GM18526 (cell line): ENCODE data around the gene MAML2.

ENCODE experiments used
- POLR2A ChIP-seq: IDR thresholded peaks from 3 replicates; pipeline ENCODE4 v1.6.1; 2011; ENCODE audit not compliant: insufficient read length; ENCODE audit errors: extremely low read depth

The MAML2 gene

DNA sequence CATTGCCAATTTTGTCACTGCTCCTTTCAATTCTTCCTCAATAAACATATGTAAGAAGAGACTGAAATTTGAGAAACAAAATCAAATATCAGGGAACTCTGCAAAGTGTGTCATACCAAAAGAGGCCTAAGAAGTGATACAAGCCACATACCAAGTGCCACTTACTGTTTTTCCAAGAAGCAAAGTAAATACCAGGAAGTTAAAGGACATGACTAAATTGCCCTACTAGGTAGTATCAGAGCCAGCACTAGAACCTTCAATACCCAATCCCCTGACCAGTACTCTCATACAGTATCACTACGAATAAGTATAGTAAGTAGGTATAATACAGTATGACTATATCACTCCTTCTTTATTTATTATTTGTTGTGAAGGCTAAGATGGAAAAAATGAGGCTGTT, 13.6 kb downstream of the MAML2 start:
- no peak for TF ChIP-seq POLR2A

DNA sequence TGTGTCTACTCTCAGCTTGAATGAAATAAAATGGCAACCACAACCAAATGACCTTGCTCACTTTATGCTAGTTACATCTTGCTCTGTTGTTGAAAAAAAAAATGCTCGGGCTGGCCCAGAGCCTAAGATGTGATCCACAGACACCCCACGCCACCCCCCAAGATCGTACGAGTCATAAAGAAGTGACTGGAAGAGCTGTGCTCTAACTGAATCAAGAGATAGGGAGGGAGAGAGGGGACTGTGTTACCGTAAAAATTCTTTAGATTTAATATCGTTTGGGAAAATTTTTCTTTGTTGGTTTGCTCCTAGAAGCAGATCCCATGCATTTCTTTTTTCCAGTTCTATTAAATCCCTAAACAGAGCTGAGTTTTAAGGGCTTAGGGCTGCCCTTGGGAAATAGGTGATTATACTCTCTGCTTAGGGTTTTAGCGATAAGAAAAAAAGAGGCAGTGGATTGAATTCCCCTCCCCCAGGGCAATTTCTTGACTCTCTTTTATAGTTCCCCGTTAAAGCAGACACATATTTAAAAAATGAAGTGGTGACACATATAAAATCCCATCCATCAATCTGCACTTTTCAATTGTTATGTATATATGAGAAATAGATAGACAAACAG, 14.5 kb downstream of the MAML2 start:
- no peak for TF ChIP-seq POLR2A

DNA sequence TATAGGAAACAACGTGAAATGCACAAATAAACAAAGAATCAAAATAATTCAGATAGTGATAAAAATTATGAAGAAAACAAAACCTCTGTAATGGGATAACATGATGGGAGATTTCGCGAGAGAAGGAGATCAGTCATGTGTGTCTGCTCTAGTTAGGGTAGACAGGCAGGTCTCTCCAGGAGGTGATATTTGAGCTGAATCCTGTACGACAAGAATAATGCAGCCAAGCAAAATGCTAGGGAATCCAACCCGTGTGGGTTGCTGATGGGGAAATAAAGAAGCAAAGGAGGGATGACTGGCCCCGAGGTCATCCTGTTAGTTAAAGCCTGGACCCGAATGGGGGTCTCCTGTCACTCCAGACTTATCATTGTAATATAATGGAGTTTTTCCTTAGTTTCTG, 16.0 kb downstream of the MAML2 start:
- TF ChIP-seq POLR2A = no peak

DNA sequence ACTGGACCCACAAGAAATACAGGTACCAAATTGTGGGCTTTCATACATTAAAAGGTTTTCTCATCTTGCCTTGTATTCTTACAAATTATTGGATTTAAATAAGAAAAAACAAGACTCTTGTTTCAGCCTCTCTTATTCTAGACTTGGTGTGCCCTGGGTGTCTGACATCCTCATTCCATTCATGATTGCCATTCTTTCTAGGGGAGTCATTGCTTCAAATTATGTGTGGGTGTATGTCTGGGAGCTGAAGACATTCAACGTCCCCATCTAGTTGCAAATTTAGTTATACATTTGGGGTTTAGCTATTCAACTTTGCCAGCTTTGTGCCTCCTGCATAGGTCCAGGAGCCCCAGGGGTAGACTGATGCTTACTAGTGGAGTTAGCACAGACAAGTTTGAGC, 18.1 kb downstream of the MAML2 start:
- TF ChIP-seq POLR2A = no peak

DNA sequence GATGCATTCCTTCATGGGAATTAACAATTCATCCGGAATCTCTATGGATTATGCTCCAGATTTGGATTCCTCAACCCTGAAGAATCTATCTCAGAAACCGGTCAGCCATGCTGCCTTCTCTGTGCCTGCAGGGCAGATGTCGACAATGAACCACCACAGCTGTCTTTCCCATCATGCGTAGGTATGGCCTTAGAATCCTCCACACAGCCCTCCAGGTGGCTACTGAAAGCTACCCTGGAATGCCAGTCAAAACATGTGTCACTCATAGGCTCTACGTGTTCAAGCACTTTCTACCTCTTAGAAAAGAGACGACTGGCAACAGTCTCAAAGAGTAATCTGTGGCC, 19.4 kb downstream of the MAML2 start:
- TF ChIP-seq POLR2A = no peak

DNA sequence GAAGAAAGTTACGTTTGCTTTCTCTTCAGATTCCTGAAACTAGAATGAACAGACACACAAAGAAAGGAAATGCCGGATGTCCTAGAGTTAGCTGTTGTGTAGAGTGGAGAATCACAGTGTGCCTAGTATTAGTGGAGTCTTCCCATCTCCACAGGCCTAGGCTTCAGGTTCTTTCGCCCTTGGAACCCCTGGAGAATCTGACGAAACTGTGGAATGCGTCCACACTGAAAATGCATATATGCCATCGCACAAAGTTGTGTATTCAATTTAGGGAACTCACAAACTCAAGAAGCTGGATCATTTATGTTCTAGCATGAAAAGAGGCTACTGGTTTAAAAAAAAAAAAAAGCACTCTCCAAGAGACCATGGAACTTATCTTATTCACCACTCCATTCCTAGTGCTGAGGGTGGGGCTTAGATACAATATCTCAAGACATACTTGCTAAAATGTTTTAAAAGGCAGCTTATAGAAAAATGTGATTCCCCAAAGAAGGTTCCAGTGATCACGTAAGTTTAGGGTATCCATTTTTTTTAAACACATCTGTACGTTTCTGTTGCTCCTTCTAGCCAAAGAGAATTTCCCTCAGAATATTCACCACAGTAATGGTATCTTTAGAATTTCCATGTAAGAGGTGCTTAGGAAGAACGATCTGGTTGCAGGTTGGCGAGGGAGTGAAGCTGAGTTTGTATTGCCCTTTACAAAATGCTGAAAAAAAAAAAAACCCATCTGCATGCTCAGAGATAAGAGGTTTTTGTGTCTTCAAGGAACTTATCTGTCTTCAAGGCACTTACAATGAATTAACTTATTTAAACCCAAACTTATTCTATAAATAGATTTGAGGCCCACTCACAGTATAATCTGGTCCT, 20.0 kb downstream of the MAML2 start:
- no peak for TF ChIP-seq POLR2A

DNA sequence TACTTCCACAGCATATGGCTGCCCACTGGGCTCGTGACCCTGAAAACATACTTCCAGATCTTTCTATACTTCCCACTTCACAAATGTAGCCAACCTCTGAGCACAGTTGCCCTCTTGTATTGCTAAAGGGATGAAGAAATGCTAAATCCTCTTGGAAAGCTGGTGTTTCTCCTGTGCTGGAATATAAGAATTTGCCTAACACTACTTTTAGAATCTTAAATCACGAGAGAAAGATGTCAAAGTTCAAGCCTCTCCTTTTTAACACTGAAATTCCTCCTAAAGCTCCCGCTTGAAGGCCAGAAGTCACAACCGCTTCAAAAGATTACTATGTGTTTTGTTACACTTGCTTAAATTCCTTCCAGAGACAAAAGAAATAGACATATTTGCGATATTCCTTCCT, 21.9 kb downstream of the MAML2 start:
- no peak for TF ChIP-seq POLR2A

GRCh38 chr11:96319898-96320656, 22.9 kb downstream of the MAML2 start:
- no peak for TF ChIP-seq POLR2A

DNA sequence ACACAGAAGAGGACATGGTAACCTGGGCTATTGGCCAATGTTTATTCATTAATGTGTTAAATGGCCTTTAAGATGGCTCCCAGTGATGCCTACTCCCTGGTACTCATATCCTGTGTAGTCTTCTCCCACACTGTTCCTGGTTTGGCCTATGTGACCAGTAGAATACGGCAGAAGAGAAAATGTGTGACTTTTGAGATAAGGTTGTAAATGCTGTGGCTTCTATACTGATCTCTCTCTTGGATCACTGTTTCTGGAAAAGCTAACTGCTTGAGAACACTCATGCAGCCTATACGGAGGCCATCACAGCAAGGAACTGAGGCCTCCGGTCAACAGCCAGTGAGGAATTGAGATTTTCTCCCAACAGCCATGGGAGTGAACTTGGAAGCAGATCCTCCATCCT, 24.1 kb downstream of the MAML2 start:
- no peak for TF ChIP-seq POLR2A

- TF ChIP-seq POLR2A = no peak
These were observed 24.6 kb downstream of the MAML2 start for GRCh38 chr11:96318399-96318798.

- TF ChIP-seq POLR2A = no peak
These were observed 25.0 kb downstream of the MAML2 start for GRCh38 chr11:96317985-96318384.

DNA sequence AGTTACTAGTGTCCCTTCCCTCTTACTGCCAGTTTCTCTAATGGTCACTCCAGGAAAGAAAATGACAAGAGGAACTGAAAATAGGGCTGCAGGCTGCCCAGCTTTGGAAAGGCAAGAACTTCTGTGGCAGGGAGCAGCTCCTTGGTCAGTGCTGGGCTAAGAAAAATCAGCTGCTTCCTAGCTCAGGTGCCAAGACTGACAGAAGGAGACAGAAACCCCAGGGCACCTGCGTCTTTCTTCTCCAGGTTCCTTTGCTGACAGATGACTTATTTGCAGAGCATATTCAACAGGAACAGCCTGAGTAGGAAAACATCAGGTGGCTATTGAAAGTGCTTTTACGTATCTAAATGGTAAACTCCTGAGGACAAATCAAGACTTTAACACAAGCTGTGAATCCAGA, 25.4 kb downstream of the MAML2 start:
- TF ChIP-seq POLR2A = no peak

DNA sequence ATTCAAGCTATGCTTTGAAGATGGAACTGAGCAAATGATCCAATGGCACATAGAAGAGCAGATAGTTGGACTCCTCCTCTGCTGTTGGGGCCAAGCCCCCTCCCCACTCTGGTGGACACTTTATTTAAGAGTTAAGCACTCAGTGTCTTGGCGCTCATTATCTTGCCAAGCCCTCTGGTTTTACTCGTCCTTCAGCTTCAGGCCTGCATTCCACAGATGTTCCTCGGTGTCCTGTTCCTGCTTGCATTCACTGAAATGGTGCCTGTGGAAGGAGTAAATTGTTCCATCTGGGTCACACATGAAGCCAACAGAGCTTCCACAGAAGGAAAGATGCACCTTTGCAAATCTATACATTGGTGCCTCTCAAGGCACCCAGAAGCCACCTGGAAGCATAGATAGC, 26.1 kb downstream of the MAML2 start:
- TF ChIP-seq POLR2A = no peak

GRCh38 chr11:96315476-96315875, 27.5 kb downstream of the MAML2 start:
- no peak for TF ChIP-seq POLR2A

DNA sequence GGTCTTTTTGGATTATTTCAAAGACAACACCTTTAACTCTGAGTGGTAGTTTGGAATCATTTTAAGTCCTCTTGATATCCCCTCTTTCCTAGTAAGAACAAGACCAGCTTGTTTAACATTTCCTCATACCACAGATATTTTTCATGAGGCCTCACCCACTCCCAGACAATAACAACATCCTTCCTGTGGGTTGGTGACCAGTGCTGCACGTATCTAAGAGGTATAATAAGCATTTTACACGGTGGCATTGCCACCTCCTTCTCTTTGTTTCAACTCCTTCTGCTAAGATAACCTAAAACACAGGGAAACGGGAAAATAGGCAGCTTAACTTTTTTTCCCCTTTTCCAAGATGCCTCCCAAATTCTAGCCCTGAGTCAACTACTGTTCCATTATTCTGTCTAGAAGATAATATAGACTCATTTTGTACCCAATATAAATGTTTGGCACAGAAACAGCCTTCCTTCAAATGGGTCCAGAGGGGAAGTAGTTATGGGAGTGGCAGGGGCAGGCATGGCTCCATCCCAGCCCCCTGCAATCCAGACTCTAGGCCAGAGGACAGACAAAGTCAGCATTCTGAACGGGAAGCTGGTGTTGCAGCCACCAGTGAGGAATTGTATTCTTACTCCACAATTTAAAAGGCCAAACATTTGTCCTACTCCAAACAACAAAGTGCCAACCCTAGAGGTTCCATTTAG, 28.5 kb downstream of the MAML2 start:
- TF ChIP-seq POLR2A = no peak
